BLaER1 treated with 17β-estradiol and CSF1 and Interleukin-3, amounts not matched to agents 10 nM and 100 nM (cell line): ENCODE results near the gene SRGAP3.

Experiments
- H3K27ac ChIP-seq, 11 experiments: shearing (Covaris generic); formaldehyde crosslinking; 2 replicates each; pipeline ENCODE4 v1.8.1; 2022
- H3K27me3 ChIP-seq, 11 experiments: shearing (Covaris generic); formaldehyde crosslinking; 2 replicates each; pipeline ENCODE4 v1.8.1; 2022
- H3K36me3 ChIP-seq, 11 experiments: shearing (Covaris generic); formaldehyde crosslinking; 2 replicates each; pipeline ENCODE4 v1.8.1; 2022
- H3K4me1 ChIP-seq, 10 experiments: shearing (Covaris generic); formaldehyde crosslinking; 2 replicates each; pipeline ENCODE4 v1.8.1; 2022
- H3K4me2 ChIP-seq, 11 experiments: shearing (Covaris generic); formaldehyde crosslinking; 2 replicates each; pipeline ENCODE4 v1.8.1; 2022
- H3K4me3 ChIP-seq, 10 experiments: shearing (Covaris generic); formaldehyde crosslinking; 2 replicates each; pipeline ENCODE4 v1.8.1; 2022
- H3K9ac ChIP-seq, 11 experiments: shearing (Covaris generic); formaldehyde crosslinking; 2 replicates each; pipeline ENCODE4 v1.8.1; 2022
- H3K9me3 ChIP-seq, 11 experiments: shearing (Covaris generic); formaldehyde crosslinking; replicated peaks in 1 of 11; 2 replicates each; pipeline ENCODE4 v1.8.1; 2022
- H4K20me1 ChIP-seq, 11 experiments: shearing (Covaris generic); formaldehyde crosslinking; 2 replicates each; pipeline ENCODE4 v1.8.1; 2022
- Cebpa-rat ChIP-seq, 11 experiments: shearing (Covaris generic); IDR thresholded peaks; 2 replicates each; pipeline ENCODE4 v1.8.1; 2022

The SRGAP3 gene

DNA sequence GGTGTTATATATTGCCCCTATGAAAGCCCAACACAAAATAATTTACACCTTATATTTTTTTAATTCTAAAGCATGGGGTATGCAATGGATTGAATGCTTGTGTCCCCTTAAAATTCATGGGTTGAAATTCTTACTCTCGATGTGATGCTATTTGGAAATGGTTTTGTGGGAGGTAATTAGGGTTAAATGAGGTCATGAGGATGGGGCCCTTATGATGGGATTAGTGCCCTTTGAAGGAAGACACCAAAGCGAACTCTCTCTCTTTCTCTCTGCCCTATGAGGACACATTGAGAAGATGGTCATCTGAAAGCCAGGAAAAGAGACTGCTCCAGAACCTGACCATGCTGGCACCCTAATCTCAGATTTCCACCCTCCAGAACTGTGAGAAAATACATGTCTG lies 7.6 kb upstream of the SRGAP3 start:
- Histone ChIP-seq H3K4me1 (peaks cover 0 to 12% (median 2%) of the 10 kb centered on the region in 10 experiments; a peak in 5 of 20 replicates), H3K27me3 (no peaks in the 10 kb centered on the region), H3K4me2 (no peak overlapping the region), H3K36me3 (no peaks in the 10 kb centered on the region), H3K4me3 (no peak overlapping the region), H3K9me3 (peaks cover 6 to 30% (median 16%) of the 10 kb centered on the region in 11 experiments; a peak in 19 of 22 replicates), H3K27ac (no peak overlapping the region), H3K9ac (no peak overlapping the region), H4K20me1 (no peaks in the 10 kb centered on the region)
- TF ChIP-seq Cebpa-rat (IDR thresholded peaks at IDR 0.05), result no peak

GRCh38 chr3:9255976-9256375 lies 6.5 kb upstream of the SRGAP3 start:
- peaks cover 6 to 30% (median 16%) of the 10 kb centered on the region in 11 experiments; a peak in 19 of 22 replicates for H3K9me3 ChIP-seq
- H3K9ac ChIP-seq, result no peak overlapping the region
- H3K27ac ChIP-seq, result no peak overlapping the region
- H3K4me1 ChIP-seq, result peaks cover 0 to 12% (median 4%) of the 10 kb centered on the region in 10 experiments; a peak in 6 of 20 replicates
- no peaks in the 10 kb centered on the region for H3K27me3 ChIP-seq
- no peak overlapping the region for H3K4me3 ChIP-seq
- H4K20me1 ChIP-seq, result no peaks in the 10 kb centered on the region
- H3K36me3 ChIP-seq, result no peaks in the 10 kb centered on the region
- no peak overlapping the region for H3K4me2 ChIP-seq
- TF ChIP-seq Cebpa-rat (IDR thresholded peaks at IDR 0.05), result no peak

DNA sequence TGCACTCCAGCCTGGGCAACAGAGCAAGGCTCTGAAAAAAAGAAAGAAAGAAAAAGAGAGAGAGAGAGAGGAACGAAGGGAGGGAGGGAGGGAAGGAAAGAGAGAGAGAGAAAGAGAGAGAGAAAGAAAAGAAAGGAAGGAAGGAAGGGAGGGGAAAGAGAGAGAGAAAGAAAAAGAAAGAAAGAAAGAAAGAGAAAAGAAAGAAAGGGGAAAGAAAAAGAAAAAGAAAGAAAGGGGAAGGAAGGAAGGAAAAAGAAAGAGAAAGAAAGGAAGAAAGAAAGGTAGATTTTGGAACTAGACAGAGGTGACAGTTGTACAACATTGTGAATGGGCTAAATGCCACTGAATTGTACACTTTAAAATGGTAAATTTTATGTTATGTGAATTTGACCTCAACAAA lies 5.3 kb upstream of the SRGAP3 start:
- H3K27ac ChIP-seq, result no peak overlapping the region
- no peaks in the 10 kb centered on the region for H3K36me3 ChIP-seq
- no peak overlapping the region for H3K4me3 ChIP-seq
- peaks cover 8 to 19% (median 12%) of the 10 kb centered on the region in 10 experiments; a peak in 19 of 20 replicates for H3K4me1 ChIP-seq
- no peaks in the 10 kb centered on the region for H4K20me1 ChIP-seq
- TF ChIP-seq Cebpa-rat (IDR thresholded peaks at IDR 0.05), result no peak
- H3K9me3 ChIP-seq, result peaks cover 6 to 23% (median 14%) of the 10 kb centered on the region in 11 experiments; a peak in 19 of 22 replicates
- no peaks in the 10 kb centered on the region for H3K27me3 ChIP-seq
- H3K4me2 ChIP-seq, result peak overlapping the region in 2 of 11 experiments; percentile 9 to 46; a peak in 1 of 22 replicates
- H3K9ac ChIP-seq, result no peak overlapping the region

- H3K9me3 ChIP-seq, result peaks cover 6 to 15% (median 11%) of the 10 kb centered on the region in 11 experiments; a peak in 19 of 22 replicates
- no peaks in the 10 kb centered on the region for H4K20me1 ChIP-seq
- no peak for TF ChIP-seq Cebpa-rat (IDR thresholded peaks at IDR 0.05)
- peaks cover 16 to 27% (median 20%) of the 10 kb centered on the region in 10 experiments for H3K4me1 ChIP-seq
- no peak overlapping the region for H3K9ac ChIP-seq
- H3K36me3 ChIP-seq, result no peaks in the 10 kb centered on the region
- H3K4me2 ChIP-seq, result no peak overlapping the region
- H3K27me3 ChIP-seq, result no peaks in the 10 kb centered on the region
- H3K4me3 ChIP-seq, result no peak overlapping the region
- no peak overlapping the region for H3K27ac ChIP-seq
Observed at GRCh38 chr3:9253327-9253726, 3.9 kb upstream of the SRGAP3 start.

GRCh38 chr3:9251055-9251786 lies 1.8 kb upstream of the SRGAP3 start:
- no peak overlapping the region for H3K27ac ChIP-seq
- peaks cover 0 to 6% (median 0%) of the 10 kb centered on the region in 11 experiments; a peak in 3 of 22 replicates for H4K20me1 ChIP-seq
- H3K4me3 ChIP-seq, result no peak overlapping the region
- H3K4me1 ChIP-seq, result peaks cover 28 to 39% (median 34%) of the 10 kb centered on the region in 10 experiments
- H3K9me3 ChIP-seq, result no peaks in the 10 kb centered on the region
- H3K4me2 ChIP-seq, result no peak overlapping the region
- no peak for TF ChIP-seq Cebpa-rat (IDR thresholded peaks at IDR 0.05)
- H3K9ac ChIP-seq, result no peak overlapping the region
- H3K36me3 ChIP-seq, result no peaks in the 10 kb centered on the region
- no peaks in the 10 kb centered on the region for H3K27me3 ChIP-seq

GRCh38 chr3:9250236-9250635 lies 790 bp upstream of the SRGAP3 start:
- H4K20me1 ChIP-seq, result peaks cover 0 to 6% (median 0%) of the 10 kb centered on the region in 11 experiments; a peak in 3 of 22 replicates
- H3K27me3 ChIP-seq, result no peaks in the 10 kb centered on the region
- no peaks in the 10 kb centered on the region for H3K36me3 ChIP-seq
- H3K4me2 ChIP-seq, result peak overlapping the region; percentile 87 to 99 (median 96)
- TF ChIP-seq Cebpa-rat (IDR thresholded peaks at IDR 0.05), result no peak
- H3K9ac ChIP-seq, result peak overlapping the region in 4 of 11 experiments; percentile 14 to 70 (median 36); a peak in 7 of 22 replicates
- H3K4me3 ChIP-seq, result peak overlapping the region in 3 of 10 experiments; percentile 1 to 69 (median 65); a peak in 4 of 20 replicates
- H3K27ac ChIP-seq, result peak overlapping the region in 8 of 11 experiments; percentile 7 to 33 (median 24); a peak in 9 of 22 replicates
- H3K9me3 ChIP-seq, result no peaks in the 10 kb centered on the region
- peaks cover 28 to 39% (median 34%) of the 10 kb centered on the region in 10 experiments for H3K4me1 ChIP-seq

GRCh38 chr3:9248522-9249271 lies 749 bp downstream of the SRGAP3 start:
- peak overlapping the region; percentile 53 to 74 (median 68); a peak in 21 of 22 replicates for H3K9ac ChIP-seq
- peaks cover 25 to 39% (median 30%) of the 10 kb centered on the region in 10 experiments for H3K4me1 ChIP-seq

GRCh38 chr3:9247941-9248521 lies 1.4 kb downstream of the SRGAP3 start:
- Histone ChIP-seq H3K27ac (no peak overlapping the region; a peak in 1 of 22 replicates), H3K9ac (peak overlapping the region in 10 of 11 experiments; percentile 53 to 74 (median 69); a peak in 17 of 22 replicates), H3K4me3 (peak overlapping the region; percentile 63 to 76 (median 68)), H4K20me1 (peaks cover 0 to 6% (median 0%) of the 10 kb centered on the region in 11 experiments; a peak in 3 of 22 replicates), H3K27me3 (no peaks in the 10 kb centered on the region), H3K36me3 (no peaks in the 10 kb centered on the region), H3K4me1 (peaks cover 25 to 39% (median 30%) of the 10 kb centered on the region in 10 experiments), H3K4me2 (peak overlapping the region; percentile 87 to 99 (median 96)), H3K9me3 (no peaks in the 10 kb centered on the region)
- no peak for TF ChIP-seq Cebpa-rat (IDR thresholded peaks at IDR 0.05)

More at GRCh38 chr3:9248522-9249271, 749 bp downstream of the SRGAP3 start:
- Histone ChIP-seq H3K4me3 (peak overlapping the region; percentile 63 to 76 (median 68)), H4K20me1 (peaks cover 0 to 6% (median 0%) of the 10 kb centered on the region in 11 experiments; a peak in 3 of 22 replicates), H3K4me2 (peak overlapping the region; percentile 87 to 99 (median 96)), H3K9me3 (no peaks in the 10 kb centered on the region), H3K27ac (peak overlapping the region in 5 of 11 experiments; percentile 8 to 35 (median 14); a peak in 4 of 22 replicates), H3K36me3 (no peaks in the 10 kb centered on the region), H3K27me3 (no peaks in the 10 kb centered on the region)
- TF ChIP-seq Cebpa-rat (IDR thresholded peaks at IDR 0.05), result no peak
